Tibial nerve (tissue), 4 donors: ENCODE results near the gene FAM53C. TPM values are rescaled to one million over a fixed set of nuclear protein-coding genes. Genes with fewer than 3 reads are reported as not detected.

Experiments
- DNase-seq, 2 donors: peaks; one replicate each; pipeline ENCODE4 v3.0.0-alpha.2; 2019; ENCODE audit warnings: low spot score in 2 of 2
- H3K27ac ChIP-seq, 4 donors: fragments of 200-600 bp; sonication (generic) in 3 of 4; one replicate each; pipeline ENCODE4 v1.5.1; 2017 to 2019; ENCODE audit warnings: mild to moderate bottlenecking in 1 of 4
- H3K27me3 ChIP-seq, 2 donors: fragments of 200-600 bp; sonication (generic) in 1 of 2; one replicate each; pipeline versions ENCODE4 v1.5.1 to v1.6.0; 2017 to 2019
- H3K36me3 ChIP-seq, 3 donors: fragments of 200-600 bp; sonication (generic); one replicate each; pipeline ENCODE4 v1.5.1; 2018 to 2019
- H3K4me1 ChIP-seq, 4 donors: fragments of 200-600 bp; sonication (generic) in 3 of 4; one replicate each; pipeline ENCODE4 v1.5.1; 2017 to 2019
- H3K4me3 ChIP-seq, 4 donors: fragments of 200-600 bp; sonication (generic) in 3 of 4; one replicate each; pipeline ENCODE4 v1.5.1; 2017 to 2019; ENCODE audit warnings: mild to moderate bottlenecking in 1 of 4, moderate library complexity in 1 of 4
- H3K9me3 ChIP-seq, 4 donors: fragments of 200-600 bp; sonication (generic) in 3 of 4; one replicate each; pipeline ENCODE4 v1.5.1; 2017 to 2019
- EP300 ChIP-seq, 2 donors: sonication (generic); formaldehyde crosslinking; IDR thresholded peaks; one replicate each; pipeline ENCODE4 v1.6.1; 2017; ENCODE audit warnings: antibody characterized with exemption in 2 of 2, mild to moderate bottlenecking in 1 of 2
- POLR2A ChIP-seq, 2 donors: fragments of 450-650 bp; IDR thresholded peaks; one replicate each; pipeline ENCODE4 v1.6.1; 2017; ENCODE audit warnings: antibody characterized with exemption in 2 of 2, mild to moderate bottlenecking in 2 of 2, moderate library complexity in 2 of 2
- WGBS, 2 donors: methylation state at CpG; one replicate each; pipeline ENCODE4 v1.1.5; 2018; 5-methylcytosine and 5-hydroxymethylcytosine counted together
- total RNA-seq, 4 donors: library from RNA; depleted of rRNA; stranded (reverse); fragments of >200 nt; gene quantifications; one replicate each; pipeline ENCODE4 v1.1.0, GENCODE V29; 2016
- TF ChIP-seq, protein P1 (sequence below), 5 experiments: fragments of 200-600 bp in 3 of 5; fragments of 450-650 bp in 2 of 5; sonication (generic) in 3 of 5; IDR thresholded peaks; one replicate each; pipeline ENCODE4 v1.5.1; 2016 to 2019; ENCODE audit warnings: antibody characterized with exemption in 5 of 5, mild to moderate bottlenecking in 3 of 5, moderate library complexity in 2 of 5

The FAM53C gene
- total RNA-seq, 4 donors from 2014 or later, result 15.5 to 39.1 (median 21.6) TPM

DNA sequence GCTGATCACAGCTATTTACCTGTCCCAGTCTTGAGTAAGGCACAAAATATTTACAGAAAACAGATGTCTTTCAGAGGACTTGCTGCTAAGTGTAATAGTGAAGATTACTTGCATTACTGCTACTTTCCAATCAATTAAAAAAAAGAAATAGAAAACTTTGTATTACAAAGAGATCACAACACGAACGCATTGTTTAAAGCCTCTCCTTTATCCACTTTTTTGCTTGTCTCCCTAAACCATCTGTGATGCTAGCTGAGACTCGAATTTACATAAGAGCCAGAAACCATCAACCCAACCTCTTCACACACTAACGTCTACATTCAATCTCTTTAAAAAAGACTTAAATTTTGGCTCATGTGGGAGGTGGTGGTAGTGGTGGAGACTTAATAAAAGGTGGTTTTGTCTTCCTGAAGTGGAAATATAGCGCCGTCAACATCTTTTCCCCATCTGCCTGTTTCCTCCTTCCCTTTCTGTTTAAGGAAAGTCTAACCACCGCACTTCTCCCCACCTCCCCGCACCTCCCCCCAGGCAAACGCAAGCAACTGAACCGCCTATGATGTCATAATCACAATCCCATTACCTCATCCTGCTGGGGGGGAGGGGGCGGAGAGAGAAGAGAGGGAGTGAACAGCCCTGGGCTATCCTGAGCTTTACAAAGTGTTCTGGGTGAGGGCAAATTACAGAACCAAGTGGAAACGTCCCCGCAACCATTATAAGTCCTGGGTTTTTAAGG, 948 bp upstream of the FAM53C start:
- WGBS, 2 donors, result 18 to 22% methylated on average over 13 of the region's 13 CpGs
- Histone ChIP-seq H3K36me3 (peaks cover 0 to 11% (median 0%) of the 10 kb centered on the region in 3 donors), H3K27ac (peak overlapping the region; percentile 90 to 99 (median 97)), H3K9me3 (no peaks in the 10 kb centered on the region), H3K4me1 (peaks cover 0 to 38% (median 15%) of the 10 kb centered on the region in 4 donors), H3K27me3 (no peaks in the 10 kb centered on the region), H3K4me3 (peak overlapping the region; percentile 66 to 92 (median 78))
- peak; percentile 78 to 94 for DNase-seq
- TF ChIP-seq POLR2A (IDR thresholded peaks at IDR 0.05), result no peak
- peak in 1 of 2 donors; percentile 1 for TF ChIP-seq EP300 (IDR thresholded peaks at IDR 0.05)

DNA sequence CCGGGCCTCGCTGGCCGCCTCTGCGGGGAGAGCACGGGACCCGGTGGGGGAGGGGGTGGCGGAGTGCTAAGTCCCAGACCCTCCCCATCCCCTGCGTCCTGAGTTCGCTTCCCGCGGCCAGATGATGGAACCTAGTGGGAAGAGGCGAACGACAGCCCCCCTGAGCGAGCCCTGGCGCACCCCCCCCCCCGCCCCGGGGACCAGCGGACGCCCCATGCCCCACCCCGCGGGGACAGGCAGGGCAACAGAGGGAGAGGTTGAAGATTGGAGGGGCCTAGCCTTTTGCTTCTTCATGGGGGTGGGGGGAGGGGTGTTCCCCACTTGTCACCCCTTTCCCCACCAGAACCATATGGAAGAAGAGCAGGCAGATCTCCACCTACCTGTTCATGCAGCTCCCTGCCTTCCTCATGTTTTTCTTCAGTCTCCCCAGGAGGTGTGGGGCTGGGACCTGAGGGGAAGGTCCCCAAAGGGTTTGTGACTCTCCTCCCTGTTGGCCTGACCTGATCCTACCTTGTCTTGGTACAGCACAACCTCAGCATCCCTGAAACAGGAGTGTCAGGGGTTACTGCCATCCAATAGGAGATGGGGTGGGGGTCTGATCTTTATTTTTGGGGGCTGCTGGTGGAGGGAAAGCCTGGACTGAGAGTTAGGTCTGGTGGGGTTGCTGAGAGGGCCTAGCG, 485 bp downstream of the FAM53C start:
- H3K27ac ChIP-seq, result peak overlapping the region; percentile 90 to 99 (median 97)
- peaks cover 0 to 25% (median 0%) of the 10 kb centered on the region in 3 donors for H3K36me3 ChIP-seq
- peaks cover 0 to 35% (median 13%) of the 10 kb centered on the region in 4 donors for H3K4me1 ChIP-seq
- peak overlapping the region; percentile 66 to 92 (median 78) for H3K4me3 ChIP-seq
- TF ChIP-seq, protein P1, sequence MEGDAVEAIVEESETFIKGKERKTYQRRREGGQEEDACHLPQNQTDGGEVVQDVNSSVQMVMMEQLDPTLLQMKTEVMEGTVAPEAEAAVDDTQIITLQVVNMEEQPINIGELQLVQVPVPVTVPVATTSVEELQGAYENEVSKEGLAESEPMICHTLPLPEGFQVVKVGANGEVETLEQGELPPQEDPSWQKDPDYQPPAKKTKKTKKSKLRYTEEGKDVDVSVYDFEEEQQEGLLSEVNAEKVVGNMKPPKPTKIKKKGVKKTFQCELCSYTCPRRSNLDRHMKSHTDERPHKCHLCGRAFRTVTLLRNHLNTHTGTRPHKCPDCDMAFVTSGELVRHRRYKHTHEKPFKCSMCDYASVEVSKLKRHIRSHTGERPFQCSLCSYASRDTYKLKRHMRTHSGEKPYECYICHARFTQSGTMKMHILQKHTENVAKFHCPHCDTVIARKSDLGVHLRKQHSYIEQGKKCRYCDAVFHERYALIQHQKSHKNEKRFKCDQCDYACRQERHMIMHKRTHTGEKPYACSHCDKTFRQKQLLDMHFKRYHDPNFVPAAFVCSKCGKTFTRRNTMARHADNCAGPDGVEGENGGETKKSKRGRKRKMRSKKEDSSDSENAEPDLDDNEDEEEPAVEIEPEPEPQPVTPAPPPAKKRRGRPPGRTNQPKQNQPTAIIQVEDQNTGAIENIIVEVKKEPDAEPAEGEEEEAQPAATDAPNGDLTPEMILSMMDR (IDR thresholded peaks at IDR 0.05), result peak in 1 of 5 experiments; percentile 8
- TF ChIP-seq POLR2A (IDR thresholded peaks at IDR 0.05) (no peak), EP300 (IDR thresholded peaks at IDR 0.05) (no peak)
- no peak for DNase-seq
- H3K27me3 ChIP-seq, result no peaks in the 10 kb centered on the region
- WGBS, 2 donors, result 0 to 8% methylated on average over 1 to 19 of the region's 22 CpGs
- H3K9me3 ChIP-seq, result no peaks in the 10 kb centered on the region

DNA sequence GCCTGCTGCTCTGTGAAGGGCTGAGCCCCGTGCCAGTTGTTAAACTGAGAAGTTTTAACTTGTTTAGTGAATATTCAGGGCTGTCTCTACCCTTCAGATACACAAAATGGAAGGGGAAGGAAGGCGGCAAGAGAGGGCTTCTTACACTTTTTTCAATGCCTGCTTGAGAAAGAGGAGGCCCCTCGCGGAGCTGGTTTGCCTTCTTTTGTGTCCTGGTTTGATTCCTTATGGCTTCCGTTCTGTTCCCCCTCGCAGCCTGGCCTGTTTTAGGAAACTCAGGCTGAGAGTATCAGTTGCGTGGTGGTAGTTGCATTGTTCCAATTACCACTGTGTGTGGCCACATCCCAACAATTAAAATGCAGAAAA, 1.0 kb downstream of the FAM53C start:
- Histone ChIP-seq H3K36me3 (peaks cover 0 to 30% (median 0%) of the 10 kb centered on the region in 3 donors), H3K9me3 (no peaks in the 10 kb centered on the region), H3K4me3 (peak overlapping the region; percentile 66 to 92 (median 78)), H3K27me3 (no peaks in the 10 kb centered on the region), H3K27ac (peak overlapping the region; percentile 90 to 99 (median 97)), H3K4me1 (peaks cover 0 to 35% (median 13%) of the 10 kb centered on the region in 4 donors)
- 1 to 5% methylated on average over 7 of the region's 7 CpGs for WGBS, 2 donors
- no peak for TF ChIP-seq EP300 (IDR thresholded peaks at IDR 0.05)
- TF ChIP-seq, protein P1 (IDR thresholded peaks at IDR 0.05), result no peak
- no peak for TF ChIP-seq POLR2A (IDR thresholded peaks at IDR 0.05)
- peak in 1 of 2 donors; percentile 22 for DNase-seq

DNA sequence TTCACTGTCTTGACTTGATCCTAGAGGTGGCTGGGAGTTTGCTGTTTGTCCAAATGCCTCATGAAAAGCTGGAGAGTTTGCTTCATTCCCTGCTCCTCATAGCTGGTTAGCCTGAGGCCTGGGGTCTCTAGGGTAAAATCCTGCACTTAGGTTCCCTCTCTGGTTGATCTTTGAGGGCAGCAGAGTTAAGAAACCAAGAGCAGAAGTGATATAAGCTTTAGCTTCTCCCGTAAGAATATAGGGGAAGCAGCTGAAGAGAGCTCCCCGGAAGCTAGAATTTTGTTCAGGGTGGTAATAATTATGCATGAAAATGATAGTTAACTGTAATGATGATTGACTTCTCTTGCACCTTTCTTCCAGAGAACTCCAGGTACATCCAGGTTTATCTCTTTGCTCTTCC, 1.4 kb downstream of the FAM53C start:
- H3K4me1 ChIP-seq, result peaks cover 0 to 35% (median 13%) of the 10 kb centered on the region in 4 donors
- H3K9me3 ChIP-seq, result no peaks in the 10 kb centered on the region
- peak overlapping the region; percentile 90 to 99 (median 97) for H3K27ac ChIP-seq
- H3K27me3 ChIP-seq, result no peaks in the 10 kb centered on the region
- DNase-seq, result no peak
- peak overlapping the region; percentile 66 to 92 (median 78) for H3K4me3 ChIP-seq
- TF ChIP-seq EP300 (IDR thresholded peaks at IDR 0.05) (no peak), POLR2A (IDR thresholded peaks at IDR 0.05) (no peak)
- TF ChIP-seq, protein P1 (IDR thresholded peaks at IDR 0.05), result no peak
- WGBS, 2 donors, result 28 to 32% methylated on average over 2 of the region's 2 CpGs
- peaks cover 0 to 34% (median 0%) of the 10 kb centered on the region in 3 donors for H3K36me3 ChIP-seq

DNA sequence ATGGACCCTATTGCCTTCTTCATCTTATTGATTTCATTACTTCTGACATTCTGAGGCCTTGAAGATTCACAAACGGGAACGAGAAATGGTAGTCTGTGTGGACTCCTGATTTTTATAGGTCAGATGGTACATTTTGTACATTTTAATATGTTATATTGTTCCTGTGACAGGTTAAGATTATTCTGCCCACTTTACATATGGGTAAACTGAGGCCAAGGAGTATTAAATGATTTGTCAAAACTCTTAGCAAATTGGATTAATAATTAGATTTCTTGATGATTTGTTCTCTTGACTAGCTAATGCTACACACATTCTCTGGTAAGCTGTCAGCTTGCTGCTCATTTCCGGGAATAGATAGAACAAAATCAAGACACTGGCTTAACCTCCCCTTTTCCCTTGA, 1.9 kb downstream of the FAM53C start:
- H3K36me3 ChIP-seq, result peaks cover 0 to 39% (median 3%) of the 10 kb centered on the region in 3 donors
- peaks cover 0 to 35% (median 13%) of the 10 kb centered on the region in 4 donors for H3K4me1 ChIP-seq
- H3K9me3 ChIP-seq, result no peaks in the 10 kb centered on the region
- WGBS, 2 donors, result 85 to 90% methylated on average over 3 of the region's 3 CpGs
- H3K27me3 ChIP-seq, result no peaks in the 10 kb centered on the region
- H3K27ac ChIP-seq, result peak overlapping the region in 2 of 4 donors; percentile 95 to 99
- H3K4me3 ChIP-seq, result peak overlapping the region in 1 of 4 donors; percentile 92
- TF ChIP-seq POLR2A (IDR thresholded peaks at IDR 0.05) (no peak), EP300 (IDR thresholded peaks at IDR 0.05) (no peak)
- TF ChIP-seq, protein P1 (IDR thresholded peaks at IDR 0.05), result no peak
- no peak for DNase-seq
